Heart left ventricle (tissue), 16 donors: Measurements from ENCODE around the gene VDAC1. TPM values are rescaled to one million over a fixed set of nuclear protein-coding genes. Genes with fewer than 3 reads are reported as not detected.

ENCODE experiments used
- ATAC-seq, 4 donors: fragments of 200-7000 bp; cut with Tn5 transposase; one replicate each; pipeline ENCODE4 v1.9.1; 2020 to 2022; ENCODE audit warnings: moderate library complexity in 4 of 4, mild to moderate bottlenecking in 3 of 4, moderate number of reproducible peaks in 1 of 4
- DNase-seq, 5 donors: peaks; one replicate each; pipeline ENCODE4 v3.0.0-alpha.2; 2020
- H3K27ac ChIP-seq, 12 donors: fragments of 200-600 bp; sonication (generic) in 4 of 12; one replicate each; pipeline versions ENCODE4 v1.5.0 to v1.8.0; 2016 to 2022; ENCODE audit warnings: mild to moderate bottlenecking in 2 of 12
- H3K27me3 ChIP-seq, 9 donors: fragments of 200-600 bp; sonication (generic) in 2 of 9; one replicate each; pipeline versions ENCODE4 v1.5.1 to v1.8.0; 2016 to 2022; ENCODE audit warnings: mild to moderate bottlenecking in 3 of 9
- H3K36me3 ChIP-seq, 9 donors: fragments of 200-600 bp; sonication (generic) in 2 of 9; one replicate each; pipeline versions ENCODE4 v1.5.0 to v1.8.0; 2018 to 2022; ENCODE audit warnings: mild to moderate bottlenecking in 2 of 9
- H3K4me1 ChIP-seq, 12 donors: fragments of 200-600 bp; sonication (generic) in 4 of 12; one replicate each; pipeline versions ENCODE4 v1.5.0 to v1.8.0; 2016 to 2022; ENCODE audit warnings: mild to moderate bottlenecking in 3 of 12
- H3K4me3 ChIP-seq, 12 donors: fragments of 200-600 bp; sonication (generic) in 4 of 12; one replicate each; pipeline versions ENCODE4 v1.5.0 to v1.8.0; 2017 to 2022; ENCODE audit warnings: mild to moderate bottlenecking in 9 of 12, moderate library complexity in 4 of 12
- H3K9me3 ChIP-seq, 12 donors: fragments of 200-600 bp; sonication (generic) in 4 of 12; one replicate each; pipeline versions ENCODE4 v1.5.0 to v1.8.0; 2016 to 2022; ENCODE audit warnings: mild to moderate bottlenecking in 1 of 12
- POLR2A ChIP-seq, 2 donors: fragments of 450-650 bp; IDR thresholded peaks; one replicate each; pipeline ENCODE4 v1.6.1; 2017; ENCODE audit warnings: antibody characterized with exemption in 2 of 2, mild to moderate bottlenecking in 2 of 2, moderate library complexity in 2 of 2
- WGBS, 4 donors: extraction: QIAGEN DNeasy Blood & Tissue Kit in 2 of 4; methylation state at CpG; one replicate each; pipeline versions ENCODE4 v1.1.5 to v1.1.7; 2013 to 2018; 5-methylcytosine and 5-hydroxymethylcytosine counted together
- intact Hi-C, 10 donors: fragments of 100-400 bp; cut with DNase I; formaldehyde crosslinking; loops; one replicate each; pipeline versions ENCODE4 v1.11.1 to v1.14.2; 2022
- polyA plus RNA-seq, 2 donors: library from polyadenylated mRNA; stranded (reverse); fragments of 200-250 nt; gene quantifications; one replicate each; pipeline ENCODE4 v1.2.3, GENCODE V29; 2013
- total RNA-seq, 9 donors: library from RNA; depleted of rRNA in 2 of 9; stranded (reverse); fragments of >200 nt in 2 of 9; fragmentation: NEBNext Ultra II Directional in 3 of 9; extraction: Animal tissue kit (Norgen Biotek cat#: 25700) in 3 of 9; gene quantifications; one replicate each; pipeline versions ENCODE4 v1.1.0 to v1.2.4, GENCODE V29; 2016 to 2023
- TF ChIP-seq, protein P1 (sequence below), 12 donors: fragments of 200-600 bp; sonication (generic) in 4 of 12; IDR thresholded peaks; one replicate each; pipeline versions ENCODE4 v1.5.0 to v1.8.0; 2018 to 2022; ENCODE audit warnings: antibody characterized with exemption in 12 of 12, mild to moderate bottlenecking in 5 of 12
- donor health status: ischemic (EF 13 %, LVEDD 7.1; RV severe dilation, severe dysfunction).
- donor health status: healthy with polysubstance abuse.
- donor health status: DM: no; HTN: yes; CAD: no.
- donor health status: DM: no; HTN: no; CAD: no.
- donor health status: ischemic (EF 25% LVEDD 6.9; RV normal size, moderate dysfunction).
- donor health status: ischemic (EF 25% LVEDD 5.7; RV mildly dilated, moderate dysfunction).
- donor health status: healthy.
- donor health status: DM: yes; HTN: yes; CAD: no.
- donor health status: ischemic (EF 35%, LVEDD 5.7; RV mildly dilated, moderate dysfunction).
- donor health status: nonischemic (EF 11% LVEDD 7.7; RV severe dilation, severe dysfunction).
- donor health status: DM: yes; HTN: yes; CAD: no.
- donor health status: PGD.
- donor health status: ischemic (EF 29% LVEDD 5.4; RV normal size, mild dysfunction).
- donor health status: nonischemic (EF 23%, LVEDD 6.1; RV moderate dilation, normal function).

VDAC1 gene
- total and polyA plus RNA-seq, 11 donors: 379 to 596 (median 442) TPM

DNA sequence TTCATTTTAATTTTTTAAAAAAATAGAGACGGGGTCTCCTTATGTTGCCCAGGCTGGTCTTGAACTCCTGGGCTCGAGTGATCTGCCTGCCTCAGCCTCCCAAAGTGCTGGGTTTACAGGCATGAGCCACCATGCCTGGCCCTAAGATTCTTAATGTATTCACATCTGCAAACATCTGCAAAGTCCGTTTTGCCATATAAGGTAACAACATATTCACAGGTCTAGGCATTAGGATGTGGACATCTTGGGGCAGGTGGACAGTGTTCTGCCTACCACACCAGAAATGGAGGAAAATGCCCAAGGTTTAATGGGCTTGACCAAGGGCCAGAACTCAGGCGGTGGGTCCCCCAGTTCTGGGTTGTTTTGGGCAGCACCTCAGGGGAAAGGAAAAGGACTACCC lies 41.6 kb upstream of the VDAC1 start:
- Histone ChIP-seq H3K36me3 (no peaks in the 10 kb centered on the region), H3K9me3 (no peaks in the 10 kb centered on the region), H3K4me1 (no peaks in the 10 kb centered on the region), H3K27ac (no peak overlapping the region), H3K4me3 (no peak overlapping the region), H3K27me3 (no peaks in the 10 kb centered on the region)
- DNase-seq: no peak
- TF ChIP-seq, protein P1, sequence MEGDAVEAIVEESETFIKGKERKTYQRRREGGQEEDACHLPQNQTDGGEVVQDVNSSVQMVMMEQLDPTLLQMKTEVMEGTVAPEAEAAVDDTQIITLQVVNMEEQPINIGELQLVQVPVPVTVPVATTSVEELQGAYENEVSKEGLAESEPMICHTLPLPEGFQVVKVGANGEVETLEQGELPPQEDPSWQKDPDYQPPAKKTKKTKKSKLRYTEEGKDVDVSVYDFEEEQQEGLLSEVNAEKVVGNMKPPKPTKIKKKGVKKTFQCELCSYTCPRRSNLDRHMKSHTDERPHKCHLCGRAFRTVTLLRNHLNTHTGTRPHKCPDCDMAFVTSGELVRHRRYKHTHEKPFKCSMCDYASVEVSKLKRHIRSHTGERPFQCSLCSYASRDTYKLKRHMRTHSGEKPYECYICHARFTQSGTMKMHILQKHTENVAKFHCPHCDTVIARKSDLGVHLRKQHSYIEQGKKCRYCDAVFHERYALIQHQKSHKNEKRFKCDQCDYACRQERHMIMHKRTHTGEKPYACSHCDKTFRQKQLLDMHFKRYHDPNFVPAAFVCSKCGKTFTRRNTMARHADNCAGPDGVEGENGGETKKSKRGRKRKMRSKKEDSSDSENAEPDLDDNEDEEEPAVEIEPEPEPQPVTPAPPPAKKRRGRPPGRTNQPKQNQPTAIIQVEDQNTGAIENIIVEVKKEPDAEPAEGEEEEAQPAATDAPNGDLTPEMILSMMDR (IDR thresholded peaks at IDR 0.05): no peak
- no peak for ATAC-seq
- intact Hi-C loops: loop anchor here in 2 of 10 donors (10.0 kb wide), 1 partner anchor 238 kb away; no protein-coding TSS in a partner anchor
- WGBS, 4 donors: 86 to 93% (median 89%) methylated on average over 4 of the region's 4 CpGs

DNA sequence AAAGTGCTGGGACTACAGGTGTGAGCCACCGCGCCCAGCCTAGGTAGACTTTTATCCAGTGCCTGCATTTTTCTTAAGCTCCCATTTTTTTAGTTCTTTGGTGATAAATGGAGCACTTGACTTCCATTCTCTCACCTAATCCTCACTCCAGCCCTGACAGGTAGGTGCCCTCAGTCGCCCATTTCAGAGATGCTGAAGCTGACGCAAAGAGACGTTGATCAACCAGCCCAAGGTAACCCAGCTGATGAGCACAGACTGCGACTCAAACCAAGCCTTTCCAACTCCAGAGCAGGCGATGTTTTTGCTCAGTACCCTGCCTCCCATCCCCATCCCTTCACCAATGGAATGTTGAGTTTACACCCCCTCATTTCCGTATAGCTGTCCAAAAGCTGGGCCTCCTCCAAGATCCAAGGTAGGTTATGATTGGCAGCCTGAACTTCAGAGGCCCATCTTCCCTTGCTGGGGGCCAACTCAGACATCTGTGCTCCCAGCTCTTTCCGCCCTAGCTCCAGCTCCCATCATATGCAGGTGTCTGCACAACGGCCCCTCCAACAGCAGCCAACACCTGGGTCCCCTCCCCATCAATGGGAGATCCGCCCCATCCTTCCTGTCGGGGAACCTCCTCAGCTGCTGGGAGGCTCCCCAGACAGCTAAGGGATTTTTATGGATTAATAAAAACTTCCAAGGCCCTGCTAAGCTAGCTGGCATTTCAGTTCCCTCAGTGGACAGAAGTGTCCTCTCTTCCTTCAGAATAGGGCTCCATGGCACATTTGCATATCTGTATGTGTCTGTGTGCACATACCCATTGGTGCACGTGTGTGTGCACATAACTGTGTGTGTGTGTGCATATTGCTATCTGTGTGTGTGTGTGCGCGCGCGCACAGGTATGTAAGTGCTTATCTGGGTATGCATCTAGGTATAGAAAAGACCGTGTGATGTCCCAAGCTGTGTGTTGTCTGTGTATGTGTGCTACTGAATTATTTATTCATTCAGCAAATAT lies 39.3 kb upstream of the VDAC1 start:
- Histone ChIP-seq H3K27me3 (no peaks in the 10 kb centered on the region), H3K27ac (no peak overlapping the region), H3K9me3 (no peaks in the 10 kb centered on the region), H3K4me1 (no peaks in the 10 kb centered on the region), H3K4me3 (no peak overlapping the region), H3K36me3 (no peaks in the 10 kb centered on the region)
- TF ChIP-seq POLR2A (IDR thresholded peaks at IDR 0.05): no peak
- TF ChIP-seq, protein P1 (IDR thresholded peaks at IDR 0.05): no peak
- DNase-seq (no peak), ATAC-seq (no peak)
- WGBS, 4 donors: 77 to 86% (median 83%) methylated on average over 18 of the region's 18 CpGs
- intact Hi-C loops: loop anchor here in 5 of 10 donors (1.0 to 10.0 kb wide), 5 partner anchors 48 to 241 kb away; no protein-coding TSS in a partner anchor

DNA sequence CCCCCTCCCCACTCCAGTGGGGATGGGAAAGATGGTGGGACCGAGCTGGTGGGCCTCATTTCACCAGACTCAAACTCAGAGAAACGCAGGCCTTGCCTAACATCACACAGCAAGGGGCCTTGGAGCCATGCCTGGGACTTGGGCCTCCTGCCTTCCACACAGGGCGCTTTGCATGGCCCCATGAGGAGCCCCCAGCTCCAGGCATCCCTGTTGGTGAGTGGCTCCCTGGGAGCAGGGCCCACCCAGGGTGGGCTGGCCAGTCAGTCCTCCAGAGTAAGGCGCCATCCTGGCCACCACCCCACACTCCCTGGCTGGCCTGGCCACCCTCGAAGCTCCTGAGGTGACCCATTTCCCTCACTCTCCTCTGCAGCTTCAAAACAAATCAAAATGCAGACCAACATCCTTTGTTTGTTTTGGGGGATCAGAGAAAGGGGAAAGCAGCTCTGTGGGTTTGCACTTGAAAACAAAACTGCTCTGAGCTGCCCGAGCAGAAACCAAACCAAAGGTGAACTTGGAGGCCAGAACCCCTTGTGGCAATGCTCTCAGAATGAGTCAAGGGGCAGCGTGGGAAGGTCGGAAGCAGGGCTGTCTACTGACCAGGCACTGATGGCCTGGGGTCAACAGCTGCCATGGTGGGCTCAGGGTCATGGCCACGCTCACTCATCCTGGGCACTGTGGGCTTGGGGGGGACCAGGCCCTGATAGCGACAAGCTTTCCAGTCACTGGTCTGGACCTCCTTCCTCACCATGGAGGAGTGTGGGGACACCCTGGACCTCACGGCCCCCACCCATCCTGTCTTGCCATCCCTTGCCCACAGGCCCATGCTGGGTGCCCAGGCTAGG lies 37.0 kb upstream of the VDAC1 start:
- no peak for ATAC-seq

More for the DNA sequence above, 37.0 kb upstream of the VDAC1 start:
- WGBS, 4 donors: 86 to 91% (median 87%) methylated on average over 9 to 11 of the region's 11 CpGs
- no peak for TF ChIP-seq POLR2A (IDR thresholded peaks at IDR 0.05)
- TF ChIP-seq, protein P1 (IDR thresholded peaks at IDR 0.05): no peak
- intact Hi-C loops: loop anchor here in 6 of 10 donors (2.0 to 10.0 kb wide), 8 partner anchors 51 to 243 kb away; no protein-coding TSS in a partner anchor
- no peaks in the 10 kb centered on the region for H3K4me1 ChIP-seq
- DNase-seq: no peak
- H3K27ac ChIP-seq: no peak overlapping the region
- no peak overlapping the region for H3K4me3 ChIP-seq
- no peaks in the 10 kb centered on the region for H3K27me3 ChIP-seq
- H3K36me3 ChIP-seq: no peaks in the 10 kb centered on the region
- no peaks in the 10 kb centered on the region for H3K9me3 ChIP-seq
